Stimulated activated CD4-positive, alpha-beta T cell treated with anti-CD3 and anti-CD28 coated beads, TNF-alpha, amount 100 ng/mL, for 48 hours (primary cell): ENCODE results near the gene TNXB.
"Not testable (repeated sequence)": the region's sequence is repeated elsewhere in the genome, so short reads cannot be mapped to it uniquely, and the experiment has no call there.

ENCODE experiments used
- DNase-seq, 3 donors: peaks; one replicate each; pipeline ENCODE4 v3.0.0-alpha.2; 2020; ENCODE audit warnings: low read depth in 3 of 3

TNXB gene

GRCh38 chr6:32040299-32041049 is 68.7 kb downstream of the TNXB start:
- DNase-seq = not testable (repeated sequence)

- not testable (repeated sequence) for DNase-seq
Observed at GRCh38 chr6:32039321-32040274, 69.5 kb downstream of the TNXB start.

GRCh38 chr6:32038878-32039277 is 70.3 kb downstream of the TNXB start:
- DNase-seq = not testable (repeated sequence)

GRCh38 chr6:32037598-32038524 is 71.3 kb downstream of the TNXB start, which contains the start of gene CYP21A2:
Gene CYP21A2, plus strand, starts transcription at chr6:32038415. Its CDS starts 8 bp downstream, at chr6:32038423.
- DNase-seq = not testable (repeated sequence)

- DNase-seq = not testable (repeated sequence)
Observed at GRCh38 chr6:32037136-32037535, 72.0 kb downstream of the TNXB start.

GRCh38 chr6:32035283-32036013 is 73.7 kb downstream of the TNXB start:
- DNase-seq = not testable (repeated sequence)

- not testable (repeated sequence) for DNase-seq
Observed at GRCh38 chr6:32029553-32029952, 79.6 kb downstream of the TNXB start.

GRCh38 chr6:32028631-32029030 is 80.5 kb downstream of the TNXB start:
- DNase-seq = not testable (repeated sequence)

- not testable (repeated sequence) for DNase-seq
Observed at GRCh38 chr6:32022100-32022499, 87.0 kb downstream of the TNXB start.

- DNase-seq = not testable (repeated sequence)
Observed at GRCh38 chr6:32014547-32014946, 94.6 kb downstream of the TNXB start, which contains the start of gene C4B. Gene C4B, plus strand, starts transcription at chr6:32014795. Its CDS starts 51 bp downstream, at chr6:32014846.

- DNase-seq = not testable (repeated sequence)
Observed at GRCh38 chr6:32013738-32014137, 95.4 kb downstream of the TNXB start.

GRCh38 chr6:32012941-32013617 is 96.1 kb downstream of the TNXB start:
- not testable (repeated sequence) for DNase-seq

- DNase-seq = not testable (repeated sequence)
Observed at GRCh38 chr6:32010856-32011530, 98.1 kb downstream of the TNXB start.

- not testable (repeated sequence) for DNase-seq
Observed at GRCh38 chr6:32009537-32009936, 99.6 kb downstream of the TNXB start.

GRCh38 chr6:32008616-32009015 is 100.5 kb downstream of the TNXB start:
- DNase-seq = not testable (repeated sequence)

- not testable (repeated sequence) for DNase-seq
Observed at GRCh38 chr6:32008037-32008436, 101.1 kb downstream of the TNXB start.

- DNase-seq = not testable (repeated sequence)
Observed at GRCh38 chr6:32007086-32007485, 102.1 kb downstream of the TNXB start.

GRCh38 chr6:32005991-32006529 is 103.1 kb downstream of the TNXB start:
- DNase-seq = not testable (repeated sequence)

- DNase-seq = not testable (repeated sequence)
Observed at GRCh38 chr6:32005538-32005880, 103.6 kb downstream of the TNXB start.
